ENCODE results near the gene KCNQ1.

- no peak for TF ChIP-seq CTCF (IDR thresholded peaks at IDR 0.05)
- no peak for TF ChIP-seq POLR2A (IDR thresholded peaks at IDR 0.05)
These were observed 13.5 kb downstream of the KCNQ1 start for GRCh38 chr11:2458321-2458720.

All from body of pancreas (tissue), 4 donors.